OCI-LY3 (cell line): Measurements from ENCODE around the gene EIF3F.

Source experiments
- H2AFZ ChIP-seq: fragments of 200-600, 300-600 bp; shearing (Covaris generic); 2 replicates; pipeline ENCODE4 v1.6.0; 2014; ENCODE audit warnings: antibody characterized with exemption, low read depth, low read length
- H3K27ac ChIP-seq: fragments of 200-600, 300-600 bp; sonication (generic); 2 replicates; pipeline ENCODE4 v1.5.1; 2014; ENCODE audit warnings: mild to moderate bottlenecking, low read length, moderate library complexity, mixed read lengths
- H3K27me3 ChIP-seq: fragments of 200-600, 300-600 bp; sonication (generic); 2 replicates; pipeline ENCODE4 v1.6.1; 2014; ENCODE audit warnings: low read depth, low read length, mixed read lengths
- H3K36me3 ChIP-seq: fragments of 200-600, 300-600 bp; sonication (generic); replicated peaks from 2 replicates; pipeline ENCODE3; 2014; ENCODE audit warnings: low read depth, low read length, mixed read lengths
- H3K4me1 ChIP-seq: fragments of 300-600, 200-600 bp; sonication (generic); 2 replicates; pipeline ENCODE4 v1.6.1; 2014; ENCODE audit warnings: low read length, mixed read lengths
- H3K4me2 ChIP-seq: fragments of 200-600, 300-600 bp; sonication (generic); 2 replicates; pipeline ENCODE4 v1.6.1; 2014; ENCODE audit warnings: low read length, mixed read lengths
- H3K4me3 ChIP-seq: fragments of 300-600, 200-600 bp; sonication (generic); 2 replicates; pipeline ENCODE4 v1.5.1; 2014; ENCODE audit warnings: antibody characterized with exemption, mild to moderate bottlenecking, low read length, moderate library complexity
- H3K79me2 ChIP-seq: fragments of 300-600, 200-600 bp; shearing (Covaris generic); 2 replicates; pipeline ENCODE4 v1.6.1; 2014; ENCODE audit warnings: mild to moderate bottlenecking, low read length, mixed read lengths
- H3K9ac ChIP-seq: fragments of 300-600, 200-600 bp; shearing (Covaris generic); 2 replicates; pipeline ENCODE4 v1.6.0; 2014; ENCODE audit warnings: mild to moderate bottlenecking, low read length, moderate library complexity
- H3K9me3 ChIP-seq: fragments of 200-600, 300-600 bp; shearing (Covaris generic); 2 replicates; pipeline ENCODE4 v1.6.1; 2014; ENCODE audit warnings: low read length, mixed read lengths; ENCODE audit not compliant: insufficient read depth
- H4K20me1 ChIP-seq: fragments of 200-600, 300-600 bp; sonication (generic); 2 replicates; pipeline ENCODE4 v1.6.1; 2016; ENCODE audit warnings: low read length, mixed read lengths; ENCODE audit not compliant: insufficient read depth
- CTCF ChIP-seq: fragments of 200-600, 300-600 bp; sonication (generic); IDR thresholded peaks from 2 replicates; pipeline ENCODE4 v1.5.1; 2014; ENCODE audit warnings: antibody characterized with exemption, low read length, low read depth
- EZH2phosphoT487 ChIP-seq: fragments of 200-600 bp; shearing (Covaris generic); IDR thresholded peaks from 2 replicates; pipeline ENCODE4 v1.6.1; 2018; ENCODE audit warnings: antibody characterized with exemption, mixed run types, low read depth

Gene EIF3F

GRCh38 chr11:8025816-8026215 lies 38.7 kb downstream of the EIF3F start:
- H3K36me3 ChIP-seq: no peaks in the 10 kb centered on the region
- H3K4me1 ChIP-seq: no peaks in the 10 kb centered on the region
- H3K9ac ChIP-seq: no peak overlapping the region
- H3K27me3 ChIP-seq: peaks cover 8% of the 10 kb centered on the region
- no peak overlapping the region for H2AFZ ChIP-seq
- H3K9me3 ChIP-seq: no peaks in the 10 kb centered on the region
- no peaks in the 10 kb centered on the region for H4K20me1 ChIP-seq
- no peaks in the 10 kb centered on the region for H3K79me2 ChIP-seq
- no peak overlapping the region for H3K4me3 ChIP-seq
- TF ChIP-seq EZH2phosphoT487 (no peak), CTCF (no peak)
- no peak overlapping the region for H3K4me2 ChIP-seq
- H3K27ac ChIP-seq: no peak overlapping the region

DNA sequence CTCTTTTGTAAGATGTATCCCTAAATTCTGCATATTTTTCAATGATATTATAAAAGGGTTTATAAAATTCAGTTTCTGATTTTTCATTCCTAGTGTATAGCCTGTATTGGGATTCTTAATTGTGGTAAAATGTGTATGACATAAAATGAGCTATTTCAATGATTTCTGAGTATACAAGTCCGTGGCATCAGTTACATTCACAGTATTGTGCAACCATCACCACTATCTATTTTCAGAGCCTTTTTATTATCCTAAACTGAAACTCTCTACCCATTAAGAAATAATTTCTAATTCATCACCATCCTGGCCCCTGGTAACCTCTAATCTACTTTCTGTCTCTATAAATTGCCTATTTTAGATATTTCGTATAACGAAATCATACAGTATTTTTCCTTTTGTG lies 39.8 kb downstream of the EIF3F start:
- Histone ChIP-seq H3K27me3 (peaks cover 8% of the 10 kb centered on the region), H3K27ac (no peak overlapping the region), H3K79me2 (no peaks in the 10 kb centered on the region), H3K9ac (no peak overlapping the region), H2AFZ (no peak overlapping the region), H3K4me3 (no peak overlapping the region), H4K20me1 (no peaks in the 10 kb centered on the region), H3K4me2 (no peak overlapping the region), H3K4me1 (no peaks in the 10 kb centered on the region), H3K9me3 (no peaks in the 10 kb centered on the region), H3K36me3 (no peaks in the 10 kb centered on the region)
- TF ChIP-seq CTCF (no peak), EZH2phosphoT487 (no peak)

GRCh38 chr11:8028766-8029165 lies 41.6 kb downstream of the EIF3F start:
- no peaks in the 10 kb centered on the region for H3K9me3 ChIP-seq
- H3K4me2 ChIP-seq: no peak overlapping the region
- TF ChIP-seq EZH2phosphoT487 (no peak), CTCF (no peak)
- H3K79me2 ChIP-seq: no peaks in the 10 kb centered on the region
- H3K36me3 ChIP-seq: no peaks in the 10 kb centered on the region
- no peak overlapping the region for H3K4me3 ChIP-seq
- H3K27me3 ChIP-seq: peaks cover 8% of the 10 kb centered on the region
- no peak overlapping the region for H3K27ac ChIP-seq
- no peak overlapping the region for H2AFZ ChIP-seq
- H3K4me1 ChIP-seq: peaks cover 7% of the 10 kb centered on the region
- H4K20me1 ChIP-seq: no peaks in the 10 kb centered on the region
- H3K9ac ChIP-seq: no peak overlapping the region

DNA sequence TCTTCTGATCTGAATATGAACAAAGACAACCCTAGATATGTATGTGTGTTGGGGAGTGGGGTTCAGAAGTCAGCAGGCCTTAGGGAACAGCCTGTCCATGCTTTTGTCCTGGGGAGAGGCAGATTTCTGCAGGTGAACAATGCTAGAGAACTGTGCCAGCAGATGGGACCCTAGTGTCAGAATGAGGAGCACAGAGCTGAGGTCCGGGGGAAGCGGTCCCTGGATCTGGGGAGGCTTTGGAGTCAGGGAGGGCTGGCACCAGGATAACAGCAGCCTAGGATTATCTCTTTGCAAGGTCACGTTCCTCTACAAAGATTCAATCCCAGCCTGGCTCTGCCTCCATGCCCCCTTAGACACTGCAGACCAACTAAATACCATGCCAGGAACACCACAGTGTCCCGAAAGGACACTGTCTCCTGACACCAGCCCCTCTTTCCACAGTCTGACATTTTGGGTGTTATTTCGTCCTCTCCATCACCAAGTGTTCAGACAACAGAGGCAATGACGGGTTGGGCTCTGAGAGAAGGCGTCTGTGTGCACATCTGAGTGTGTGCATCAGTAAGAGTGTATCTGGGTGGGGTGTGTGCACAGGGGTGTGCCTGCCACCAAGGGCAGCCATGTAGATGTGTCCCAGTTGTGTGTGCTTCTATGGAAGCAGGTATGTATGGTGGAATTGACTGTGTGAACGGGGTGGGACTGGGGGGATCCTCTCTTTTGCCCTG lies 43.5 kb downstream of the EIF3F start:
- Histone ChIP-seq H3K79me2 (no peaks in the 10 kb centered on the region), H3K9me3 (no peaks in the 10 kb centered on the region), H3K27me3 (peaks cover 8% of the 10 kb centered on the region), H3K36me3 (no peaks in the 10 kb centered on the region), H3K4me1 (peaks cover 7% of the 10 kb centered on the region), H3K9ac (no peak overlapping the region), H2AFZ (no peak overlapping the region), H3K27ac (no peak overlapping the region), H3K4me2 (no peak overlapping the region), H4K20me1 (no peaks in the 10 kb centered on the region), H3K4me3 (no peak overlapping the region)
- no peak for TF ChIP-seq EZH2phosphoT487
- TF ChIP-seq CTCF: no peak
